H1 (cell line): ENCODE results near the gene CRYBG3. TPM values are rescaled to one million over a fixed set of nuclear protein-coding genes. Genes with fewer than 3 reads are reported as not detected.

Experiments used
- CHD1 ChIP-seq: IDR thresholded peaks from 2 replicates; pipeline ENCODE4 v1.6.1; 2012; ENCODE audit warnings: low read depth, low read length, improper control_type of control experiment
- CHD2 ChIP-seq: IDR thresholded peaks from 2 replicates; pipeline ENCODE4 v1.6.1; 2012; ENCODE audit warnings: low read length, improper control_type of control experiment
- CHD7 ChIP-seq: fragments of 300-600 bp; sonication (generic); IDR thresholded peaks from 2 replicates; pipeline ENCODE4 v1.7.1; 2012; ENCODE audit warnings: low read length, moderate library complexity, mild to moderate bottlenecking, inconsistent platforms; ENCODE audit not compliant: insufficient replicate concordance
- polyA plus RNA-seq, 7 experiments: library from polyadenylated mRNA; depleted of rRNA in 3 of 7; stranded (reverse) in 5 of 7; unstranded in 2 of 7; fragments of >200 nt in 5 of 7; fragments of 200-250 nt in 2 of 7; gene quantifications; 1 replicate in 5 of 7; 2 replicates in 1 of 7; 4 replicates in 1 of 7; pipeline versions ENCODE4 v1.2.1 to v1.2.3, GENCODE V29; 2011 to 2013; ENCODE audit warnings: missing spikeins in 2 of 7, mixed read lengths in 2 of 7
- total RNA-seq: library from RNA; stranded (reverse); fragmentation: NEBNext Ultra II Directional; extraction: Animal tissue kit (Norgen Biotek cat#: 25700); gene quantifications from 2 replicates; pipeline ENCODE4 v1.2.1, GENCODE V29; 2021

The CRYBG3 gene
- total and polyA plus RNA-seq, 2 of the 8 experiments (the other 6 are each of a cell fraction or from before 2014, with no cell fraction given), result 2.1 to 8.0 TPM

DNA sequence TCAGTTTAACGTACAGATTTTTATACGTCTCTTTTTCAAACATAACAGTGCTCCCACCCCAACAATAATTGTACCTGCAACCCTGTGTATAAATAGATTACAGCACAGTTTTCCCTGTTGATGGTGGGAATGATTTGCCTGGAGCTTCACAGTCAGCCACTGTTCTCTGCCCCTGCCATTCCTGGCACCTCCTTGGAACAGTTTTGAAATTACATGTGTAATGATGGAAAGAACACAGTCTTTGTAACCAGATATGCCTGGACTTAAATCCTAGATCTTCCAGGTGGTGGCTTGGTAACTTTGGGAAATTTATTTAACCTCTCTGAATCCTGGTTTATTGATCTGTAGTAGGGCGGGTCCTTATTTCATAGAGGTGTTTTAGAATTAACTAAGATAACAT is 27.0 kb downstream of the CRYBG3 start (continued):
- no peak for TF ChIP-seq CHD7
- no peak for TF ChIP-seq CHD2
- no peak for TF ChIP-seq CHD1
